Erythroblast (primary cell): ENCODE results near the gene GIGYF2.

Source experiments
- GATA1 ChIP-seq: IDR thresholded peaks from 2 replicates; pipeline ENCODE4 v1.6.1; 2011; ENCODE audit warnings: low read depth, mild to moderate bottlenecking, control low read depth, low read length, moderate library complexity
- POLR2A ChIP-seq: IDR thresholded peaks from 2 replicates; pipeline ENCODE4 v1.6.1; 2011; ENCODE audit warnings: mild to moderate bottlenecking, low read length

DNA sequence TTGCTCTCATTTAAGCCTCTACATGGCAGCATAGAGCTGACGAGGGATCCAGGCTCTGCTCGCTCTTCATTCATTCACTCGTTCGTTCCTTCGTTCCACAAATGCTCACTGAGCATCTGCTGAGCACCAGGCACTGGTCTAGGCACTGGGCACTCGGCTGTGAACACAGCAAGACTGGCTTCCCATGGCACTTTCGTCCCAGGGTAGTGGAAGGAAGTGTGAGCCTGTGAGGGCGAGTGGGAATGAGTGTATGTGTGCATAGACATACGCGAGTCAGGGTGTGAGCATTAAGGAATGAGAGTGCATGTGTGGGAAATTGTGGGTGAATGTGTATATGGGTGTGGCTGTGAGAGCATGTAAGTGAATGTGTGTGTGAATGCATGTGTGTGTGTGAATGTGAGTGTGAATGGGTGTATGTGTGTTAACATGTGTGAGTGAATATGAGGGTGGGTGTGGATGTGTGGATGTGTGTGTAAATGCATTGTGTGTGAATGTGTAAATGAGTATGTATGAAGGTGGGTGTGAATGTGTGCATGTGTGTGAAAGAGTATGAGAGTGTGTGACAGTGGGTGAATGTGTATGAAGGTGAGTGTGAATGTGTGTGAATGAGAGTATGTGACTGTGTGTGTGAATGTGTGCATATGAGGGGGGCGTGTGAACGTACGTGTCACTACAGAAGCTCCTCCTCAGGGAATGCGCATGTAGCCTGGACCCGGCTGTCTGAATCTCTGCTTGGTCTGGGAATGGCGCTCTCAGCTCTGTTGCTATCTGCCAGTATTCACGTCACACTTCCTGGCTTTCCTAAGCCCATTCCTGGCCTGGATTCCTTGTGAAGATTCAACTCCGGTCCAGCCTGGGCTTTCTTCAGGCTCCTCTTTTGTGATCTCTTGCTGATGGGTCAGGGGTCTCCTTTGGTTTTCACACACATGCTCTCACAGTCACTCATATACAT lies 201.7 kb downstream of the GIGYF2 start:
- TF ChIP-seq POLR2A (no peak), GATA1 (no peak)
